Kidney epithelial cell (primary cell): ENCODE data around the gene AFAP1L1. TPM values are rescaled to one million over a fixed set of nuclear protein-coding genes. Genes with fewer than 3 reads are reported as not detected.

Experiments
- DNase-seq: peaks from one replicate; pipeline ENCODE4 v3.0.0-alpha.2; 2010; ENCODE audit warnings: low read depth
- H3K27me3 ChIP-seq: 2 replicates; pipeline ENCODE4 v1.6.0; 2011; ENCODE audit warnings: low read length; ENCODE audit not compliant: control insufficient read depth, insufficient read depth
- H3K36me3 ChIP-seq: 2 replicates; pipeline ENCODE4 v1.5.1; 2011; ENCODE audit warnings: low read length; ENCODE audit not compliant: control insufficient read depth, insufficient read depth
- H3K4me3 ChIP-seq: 2 replicates; pipeline ENCODE4 v1.5.1; 2011; ENCODE audit warnings: low read depth, mild to moderate bottlenecking, control low read depth, low read length
- total RNA-seq: library from RNA; depleted of rRNA; stranded (reverse); fragments of >200 nt; gene quantifications from 2 replicates; pipeline ENCODE4 v1.2.3, GENCODE V29; 2015
- TF ChIP-seq, protein P1 (sequence below): IDR thresholded peaks from 2 replicates; pipeline ENCODE4 v1.5.1; 2011; ENCODE audit warnings: mild to moderate bottlenecking, moderate library complexity, low read length, control low read depth, inconsistent platforms; ENCODE audit not compliant: insufficient read depth, poor library complexity, severe bottlenecking

The AFAP1L1 gene
- total RNA-seq, 1 donor from 2014 or later: 15.3 TPM

DNA sequence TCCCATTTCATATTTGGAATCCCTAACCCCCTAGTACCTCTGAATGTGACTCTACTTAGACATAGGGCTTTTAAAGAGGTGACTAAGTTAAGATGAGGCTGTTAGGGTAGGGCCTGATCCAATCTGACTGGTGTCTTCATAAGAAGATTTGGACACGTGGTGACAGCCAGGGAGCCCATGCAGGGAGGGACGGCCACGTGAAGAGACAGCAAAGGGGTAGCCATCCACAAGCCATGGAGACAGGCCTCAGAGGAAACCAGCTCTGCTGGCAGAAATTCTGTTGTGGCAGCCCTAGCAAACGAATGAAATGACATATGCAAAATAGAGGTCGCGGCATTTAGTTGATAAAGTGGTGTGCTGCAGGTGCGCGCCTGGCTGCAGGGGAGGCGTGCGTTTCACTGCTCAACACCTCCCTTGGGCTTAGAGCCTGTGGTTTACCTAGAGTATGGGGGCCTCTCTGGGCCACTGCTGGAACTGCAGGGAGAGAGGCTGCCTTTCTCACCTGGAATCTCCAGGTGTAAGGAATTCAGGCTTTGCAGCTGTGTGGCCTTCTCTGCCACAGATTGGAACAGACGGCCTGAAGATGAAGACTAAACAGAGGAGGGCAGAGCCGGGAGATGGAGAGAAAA is 7.1 kb upstream of the AFAP1L1 start:
- DNase-seq: no peak
- H3K4me3 ChIP-seq: no peak overlapping the region
- H3K36me3 ChIP-seq: no peaks in the 10 kb centered on the region
- H3K27me3 ChIP-seq: no peaks in the 10 kb centered on the region
- TF ChIP-seq, protein P1, sequence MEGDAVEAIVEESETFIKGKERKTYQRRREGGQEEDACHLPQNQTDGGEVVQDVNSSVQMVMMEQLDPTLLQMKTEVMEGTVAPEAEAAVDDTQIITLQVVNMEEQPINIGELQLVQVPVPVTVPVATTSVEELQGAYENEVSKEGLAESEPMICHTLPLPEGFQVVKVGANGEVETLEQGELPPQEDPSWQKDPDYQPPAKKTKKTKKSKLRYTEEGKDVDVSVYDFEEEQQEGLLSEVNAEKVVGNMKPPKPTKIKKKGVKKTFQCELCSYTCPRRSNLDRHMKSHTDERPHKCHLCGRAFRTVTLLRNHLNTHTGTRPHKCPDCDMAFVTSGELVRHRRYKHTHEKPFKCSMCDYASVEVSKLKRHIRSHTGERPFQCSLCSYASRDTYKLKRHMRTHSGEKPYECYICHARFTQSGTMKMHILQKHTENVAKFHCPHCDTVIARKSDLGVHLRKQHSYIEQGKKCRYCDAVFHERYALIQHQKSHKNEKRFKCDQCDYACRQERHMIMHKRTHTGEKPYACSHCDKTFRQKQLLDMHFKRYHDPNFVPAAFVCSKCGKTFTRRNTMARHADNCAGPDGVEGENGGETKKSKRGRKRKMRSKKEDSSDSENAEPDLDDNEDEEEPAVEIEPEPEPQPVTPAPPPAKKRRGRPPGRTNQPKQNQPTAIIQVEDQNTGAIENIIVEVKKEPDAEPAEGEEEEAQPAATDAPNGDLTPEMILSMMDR: peak; percentile 86

DNA sequence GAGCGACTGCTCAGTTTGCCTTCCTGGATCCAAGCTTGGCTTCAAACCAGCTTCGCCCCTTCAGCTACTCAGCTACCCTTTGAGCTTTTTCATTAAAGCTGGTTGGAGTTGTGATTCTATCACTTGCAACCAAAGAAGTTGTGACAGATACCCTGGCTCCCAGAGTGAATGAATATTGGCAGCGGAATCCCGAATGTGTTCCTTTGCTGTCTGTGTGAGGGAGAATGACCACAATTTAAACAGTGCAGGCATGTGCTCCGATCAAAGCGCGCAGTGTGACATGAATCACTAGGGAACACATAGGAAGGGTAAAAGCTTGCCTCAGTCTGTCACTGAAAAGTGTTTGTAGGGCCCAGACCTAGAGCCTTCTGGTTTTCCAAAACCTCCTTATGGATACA is 6.6 kb upstream of the AFAP1L1 start:
- no peaks in the 10 kb centered on the region for H3K27me3 ChIP-seq

DNA sequence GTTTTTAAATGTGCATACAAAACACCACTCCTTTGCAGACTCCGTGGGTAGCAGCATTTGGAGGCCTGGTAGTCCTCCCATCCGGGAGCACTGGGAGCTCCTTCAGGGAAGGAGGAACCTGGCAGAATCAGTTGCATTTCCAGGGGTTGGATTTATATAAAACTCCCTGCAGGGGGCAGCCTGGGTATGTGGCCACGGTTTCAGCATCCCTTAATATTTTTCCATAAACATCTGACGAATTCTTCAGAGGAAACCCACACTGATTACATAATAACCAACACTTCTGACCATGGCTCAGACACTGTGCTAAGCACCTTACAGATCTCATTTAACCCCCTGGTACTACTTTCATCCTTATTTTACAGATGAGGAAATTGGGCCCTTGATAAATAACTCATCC is 6.1 kb upstream of the AFAP1L1 start:
- Histone ChIP-seq H3K4me3 (no peak overlapping the region), H3K27me3 (no peaks in the 10 kb centered on the region), H3K36me3 (no peaks in the 10 kb centered on the region)
- TF ChIP-seq, protein P1: peak; percentile 30
- no peak for DNase-seq

More for the DNA sequence above, 6.6 kb upstream of the AFAP1L1 start:
- H3K36me3 ChIP-seq: no peaks in the 10 kb centered on the region
- DNase-seq: no peak
- no peak overlapping the region for H3K4me3 ChIP-seq
- TF ChIP-seq, protein P1: no peak

DNA sequence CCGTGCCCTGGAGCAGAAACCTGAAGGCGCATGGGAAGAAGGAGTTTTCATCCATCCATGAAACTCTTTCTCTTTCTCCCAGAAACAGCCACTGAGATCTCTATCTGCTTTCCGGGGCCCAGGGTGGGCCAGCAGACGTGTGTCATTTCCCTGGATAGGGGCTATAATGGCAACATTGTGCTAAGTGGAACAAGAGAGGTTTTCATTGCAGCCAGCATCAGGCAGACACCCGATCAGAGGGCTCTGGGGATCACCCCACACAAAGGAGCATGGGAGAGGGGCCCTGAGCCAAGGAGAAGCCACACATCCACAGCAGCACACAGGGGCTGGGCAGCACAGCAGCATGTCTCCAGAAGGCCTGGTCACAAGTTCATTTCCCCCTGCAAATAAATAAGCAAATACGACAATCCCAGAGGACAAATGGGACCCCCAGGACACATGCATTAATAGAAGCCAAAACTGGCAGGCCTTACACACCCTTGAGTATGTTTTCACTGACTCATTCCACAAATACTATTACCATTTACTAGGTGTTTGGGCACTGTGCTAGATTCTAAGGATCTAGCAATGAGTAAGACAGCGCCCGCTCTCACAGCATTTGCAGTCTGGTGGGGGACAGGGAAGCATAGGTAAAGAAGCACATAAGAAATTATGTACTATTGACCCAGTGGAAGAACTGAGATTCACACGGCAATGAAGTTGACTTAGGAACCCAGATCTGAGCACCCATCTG is 4.3 kb upstream of the AFAP1L1 start:
- Histone ChIP-seq H3K4me3 (no peak overlapping the region), H3K36me3 (no peaks in the 10 kb centered on the region), H3K27me3 (no peaks in the 10 kb centered on the region)
- DNase-seq: no peak
- TF ChIP-seq, protein P1: no peak

DNA sequence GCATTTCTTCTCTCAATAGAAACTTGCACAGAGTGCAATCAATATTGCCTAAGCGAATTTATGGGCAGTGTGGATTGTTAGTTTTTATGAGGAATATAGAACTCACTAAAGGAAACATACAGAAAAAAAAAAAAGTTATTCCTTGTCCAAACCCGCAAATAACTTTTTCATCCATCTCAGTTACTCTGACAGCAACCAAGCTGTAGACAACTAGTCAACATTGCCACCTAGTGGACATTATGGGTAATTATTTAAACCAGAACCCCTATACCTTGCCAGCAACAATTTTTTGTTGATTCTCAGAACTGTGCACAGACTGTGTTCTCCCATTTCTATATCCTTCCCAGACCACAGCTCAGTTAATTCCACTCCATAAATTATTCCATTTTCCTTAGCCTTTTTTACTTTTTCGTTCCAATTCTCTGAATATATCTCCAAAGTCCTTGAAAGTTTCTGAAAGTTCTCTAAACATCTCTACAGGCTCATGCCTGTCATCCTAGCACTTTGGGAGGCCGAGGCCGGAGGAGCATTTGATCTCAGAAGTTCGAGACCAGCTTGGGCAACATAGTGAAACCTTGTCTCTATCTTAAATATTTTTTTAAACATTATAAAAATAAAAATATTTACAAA is 2.6 kb upstream of the AFAP1L1 start:
- Histone ChIP-seq H3K4me3 (no peak overlapping the region), H3K36me3 (no peaks in the 10 kb centered on the region), H3K27me3 (no peaks in the 10 kb centered on the region)
- DNase-seq: no peak
- TF ChIP-seq, protein P1: peak; percentile 57
